GM23338 (cell line): ENCODE data around the gene IRF6. TPM values are rescaled to one million over a fixed set of nuclear protein-coding genes. Genes with fewer than 3 reads are reported as not detected.

Experiments
- ATAC-seq: fragments of 200-7000 bp; cut with Tn5 transposase; 3 replicates; pipeline ENCODE4 v1.9.1; 2020
- DNase-seq: peaks from one replicate; pipeline ENCODE4 v3.0.0-alpha.2; 2015; ENCODE audit warnings: low spot score
- H2AFZ ChIP-seq: fragments of 200-600 bp; sonication (generic); 2 replicates; pipeline ENCODE4 v1.8.0; 2016; ENCODE audit warnings: antibody characterized with exemption, mild to moderate bottlenecking, moderate library complexity
- H3F3A ChIP-seq: fragments of 200-600 bp; sonication (generic); replicated peaks from 2 replicates; pipeline ENCODE4 v1.8.0; 2017; ENCODE audit warnings: antibody characterized with exemption, mixed run types, low read depth
- H3K27ac ChIP-seq: fragments of 200-600 bp; sonication (generic); 2 replicates; pipeline ENCODE4 v1.6.1; 2016; ENCODE audit warnings: low read depth
- H3K27me3 ChIP-seq: fragments of 200-600 bp; sonication (generic); 2 replicates; pipeline ENCODE4 v1.8.0; 2016; ENCODE audit warnings: mild to moderate bottlenecking, mixed run types, moderate library complexity; ENCODE audit not compliant: insufficient read depth
- H3K36me3 ChIP-seq: fragments of 200-600 bp; sonication (generic); 2 replicates; pipeline ENCODE4 v1.8.0; 2016; ENCODE audit warnings: mild to moderate bottlenecking; ENCODE audit not compliant: insufficient read depth
- H3K4me1 ChIP-seq: fragments of 200-600 bp; sonication (generic); 2 replicates; pipeline ENCODE4 v1.8.0; 2016; ENCODE audit warnings: mild to moderate bottlenecking, moderate library complexity; ENCODE audit not compliant: insufficient read depth
- H3K4me2 ChIP-seq: fragments of 200-600 bp; sonication (generic); 2 replicates; pipeline ENCODE4 v1.7.1; 2017; ENCODE audit warnings: mixed run types
- H3K4me3 ChIP-seq: fragments of 200-600 bp; sonication (generic); 2 replicates; pipeline ENCODE4 v1.6.1; 2016; ENCODE audit warnings: mixed run types
- H3K79me2 ChIP-seq: fragments of 200-600 bp; sonication (generic); replicated peaks from 2 replicates; pipeline ENCODE4 v1.8.0; 2017; ENCODE audit warnings: mild to moderate bottlenecking; ENCODE audit not compliant: insufficient read depth
- H3K9me2 ChIP-seq: fragments of 200-600 bp; sonication (generic); 2 replicates; pipeline ENCODE4 v1.8.0; 2017; ENCODE audit not compliant: insufficient read depth
- H4K20me1 ChIP-seq: fragments of 200-600 bp; sonication (generic); replicated peaks from 2 replicates; pipeline ENCODE4 v1.8.0; 2017; ENCODE audit warnings: mild to moderate bottlenecking; ENCODE audit not compliant: insufficient read depth
- H3K27ac Mint-ChIP-seq: 2 replicates; pipeline ENCODE4 v1.8.0; 2020; ENCODE audit warnings: inconsistent platforms, mild to moderate bottlenecking, moderate library complexity, mixed read lengths
- H3K27me3 Mint-ChIP-seq: 3 replicates; pipeline ENCODE4 v1.8.0; 2022; ENCODE audit warnings: low read depth, mild to moderate bottlenecking, moderate library complexity, mixed read lengths, inconsistent platforms; ENCODE audit not compliant: insufficient read depth, poor library complexity
- H3K36me3 Mint-ChIP-seq: 3 replicates; pipeline ENCODE4 v1.8.0; 2021; ENCODE audit warnings: low read depth, mild to moderate bottlenecking, inconsistent platforms, moderate library complexity, mixed read lengths
- H3K4me1 Mint-ChIP-seq: 3 replicates; pipeline ENCODE4 v1.8.0; 2020; ENCODE audit warnings: mild to moderate bottlenecking, inconsistent platforms, mixed read lengths
- H3K4me3 Mint-ChIP-seq: 3 replicates; pipeline ENCODE4 v1.8.0; 2021; ENCODE audit warnings: moderate library complexity, mild to moderate bottlenecking, inconsistent platforms, mixed read lengths
- H3K9me3 Mint-ChIP-seq: 3 replicates; pipeline ENCODE4 v1.8.0; 2020; ENCODE audit warnings: moderate library complexity, mild to moderate bottlenecking, inconsistent platforms, mixed read lengths
- CREB1 ChIP-seq: fragments of 250-450 bp; sonication (Bioruptor Pico); IDR thresholded peaks from 2 replicates; pipeline ENCODE4 v1.5.0; 2020; ENCODE audit warnings: low read depth, mild to moderate bottlenecking, moderate library complexity
- CTCF ChIP-seq, 2 experiments: fragments of 200-600 bp in 1 of 2; sonication (generic) in 1 of 2; conservative IDR thresholded peaks; 2 replicates each; pipeline versions ENCODE4 v1.5.1 to v1.6.1; 2016 to 2017; ENCODE audit warnings: antibody characterized with exemption in 2 of 2, low read depth in 2 of 2, mild to moderate bottlenecking in 2 of 2, moderate library complexity in 1 of 2
- EZH2 ChIP-seq: fragments of 200-600 bp; sonication (generic); IDR thresholded peaks from one replicate; pipeline ENCODE4 v1.8.0; 2017; ENCODE audit warnings: antibody characterized with exemption, mild to moderate bottlenecking, low read depth; ENCODE audit not compliant: unreplicated experiment
- NANOG ChIP-seq: IDR thresholded peaks from 2 replicates; pipeline ENCODE4 v1.6.1; 2016; ENCODE audit warnings: antibody characterized with exemption, borderline replicate concordance
- POLR2AphosphoS5 ChIP-seq: IDR thresholded peaks from 2 replicates; pipeline ENCODE4 v1.6.1; 2016; ENCODE audit warnings: antibody characterized with exemption, low read depth
- ZNF331 ChIP-seq: fragments of 250-450 bp; sonication (Bioruptor Pico); IDR thresholded peaks from 2 replicates; pipeline ENCODE4 v1.5.0; 2020; ENCODE audit warnings: low read depth, mild to moderate bottlenecking, moderate library complexity
- ZNF462 ChIP-seq: fragments of 250-450 bp; sonication (Bioruptor Pico); IDR thresholded peaks from 2 replicates; pipeline ENCODE4 v1.5.0; 2020; ENCODE audit warnings: mild to moderate bottlenecking, moderate library complexity
- long read RNA-seq: library from polyadenylated mRNA; unstranded; transcript quantifications from one replicate; pipeline ENCODE4 v2.0.0, GENCODE V29; 2020; ENCODE audit not compliant: unreplicated experiment
- polyA plus RNA-seq: library from polyadenylated mRNA; unstranded; fragments of >200 nt; fragmentation: Nextera tagmentation; extraction: Ambion mirVana; gene quantifications from 2 replicates; pipeline ENCODE4 v1.2.1, GENCODE V29; 2016
- total RNA-seq: library from RNA; depleted of rRNA; stranded (reverse); fragments of >200 nt; shearing (Covaris generic); gene quantifications from 2 replicates; pipeline ENCODE4 v1.2.3, GENCODE V29; 2014; rRNA removed
- TF ChIP-seq, protein P1 (sequence below): IDR thresholded peaks from one replicate; pipeline ENCODE4 v1.6.1; 2018; ENCODE audit warnings: antibody characterized with exemption; ENCODE audit not compliant: unreplicated experiment
- TF ChIP-seq, protein P2 (sequence below): IDR thresholded peaks from 2 replicates; pipeline ENCODE4 v1.6.1; 2016; ENCODE audit warnings: antibody characterized with exemption

The IRF6 gene
- total RNA-seq: 9.3 and 11.7 TPM in 2 replicates
- polyA plus RNA-seq: 4.5 and 4.6 TPM in 2 replicates
- long read RNA-seq, full-length matches to known transcripts: 1 of 4 reads
- long read RNA-seq, partial matches to known transcripts: 1 of 4 reads
- long read RNA-seq, other reads (novel, unspliced or antisense): 2 of 4 reads

- H3K4me3 ChIP-seq: peak within 1 kb of the TSS; percentile 91
- H3K27ac Mint-ChIP-seq: peak within 1 kb of the TSS; percentile 98
- H4K20me1 ChIP-seq: no peaks in the 10 kb centered on the region; the same call in 1 of the 2 replicates
- peak within 1 kb of the TSS; percentile 93 for H3K27ac ChIP-seq
- no peaks in the 10 kb centered on the region for H3K36me3 ChIP-seq
- ATAC-seq (peak; percentile 95), DNase-seq (peak; percentile 98)
- no peaks in the 10 kb centered on the region for H3K9me2 ChIP-seq
- peaks cover 11% of the 10 kb centered on the region for H3K4me1 Mint-ChIP-seq
- H3K4me1 ChIP-seq: peaks cover 9% of the 10 kb centered on the region
- H3K27me3 ChIP-seq: no peaks in the 10 kb centered on the region
- H3K27me3 Mint-ChIP-seq: peaks cover 3% of the 10 kb centered on the region
- no peaks in the 10 kb centered on the region for H3K9me3 Mint-ChIP-seq
- peak within 1 kb of the TSS; percentile 97 for H3K4me3 Mint-ChIP-seq
- H3K4me2 ChIP-seq: peak within 1 kb of the TSS; percentile 95
- H2AFZ ChIP-seq: peak within 1 kb of the TSS; percentile 99
- no peaks in the 10 kb centered on the region for H3F3A ChIP-seq
- H3K36me3 Mint-ChIP-seq: no peaks in the 10 kb centered on the region
- H3K79me2 ChIP-seq: peaks cover 11% of the 10 kb centered on the region
- TF ChIP-seq NANOG (no peak), ZNF462 (CRISPR knock-in tag) (no peak), ZNF331 (CRISPR knock-in tag) (no peak), CTCF (conservative IDR thresholded peaks at IDR 0.05; ENCODE audit: low read depth in 2 of 2) (no peak), EZH2 (no peak), POLR2AphosphoS5 (peak; percentile 84), CREB1 (CRISPR knock-in tag) (peak; percentile 73)
- TF ChIP-seq, protein P1, sequence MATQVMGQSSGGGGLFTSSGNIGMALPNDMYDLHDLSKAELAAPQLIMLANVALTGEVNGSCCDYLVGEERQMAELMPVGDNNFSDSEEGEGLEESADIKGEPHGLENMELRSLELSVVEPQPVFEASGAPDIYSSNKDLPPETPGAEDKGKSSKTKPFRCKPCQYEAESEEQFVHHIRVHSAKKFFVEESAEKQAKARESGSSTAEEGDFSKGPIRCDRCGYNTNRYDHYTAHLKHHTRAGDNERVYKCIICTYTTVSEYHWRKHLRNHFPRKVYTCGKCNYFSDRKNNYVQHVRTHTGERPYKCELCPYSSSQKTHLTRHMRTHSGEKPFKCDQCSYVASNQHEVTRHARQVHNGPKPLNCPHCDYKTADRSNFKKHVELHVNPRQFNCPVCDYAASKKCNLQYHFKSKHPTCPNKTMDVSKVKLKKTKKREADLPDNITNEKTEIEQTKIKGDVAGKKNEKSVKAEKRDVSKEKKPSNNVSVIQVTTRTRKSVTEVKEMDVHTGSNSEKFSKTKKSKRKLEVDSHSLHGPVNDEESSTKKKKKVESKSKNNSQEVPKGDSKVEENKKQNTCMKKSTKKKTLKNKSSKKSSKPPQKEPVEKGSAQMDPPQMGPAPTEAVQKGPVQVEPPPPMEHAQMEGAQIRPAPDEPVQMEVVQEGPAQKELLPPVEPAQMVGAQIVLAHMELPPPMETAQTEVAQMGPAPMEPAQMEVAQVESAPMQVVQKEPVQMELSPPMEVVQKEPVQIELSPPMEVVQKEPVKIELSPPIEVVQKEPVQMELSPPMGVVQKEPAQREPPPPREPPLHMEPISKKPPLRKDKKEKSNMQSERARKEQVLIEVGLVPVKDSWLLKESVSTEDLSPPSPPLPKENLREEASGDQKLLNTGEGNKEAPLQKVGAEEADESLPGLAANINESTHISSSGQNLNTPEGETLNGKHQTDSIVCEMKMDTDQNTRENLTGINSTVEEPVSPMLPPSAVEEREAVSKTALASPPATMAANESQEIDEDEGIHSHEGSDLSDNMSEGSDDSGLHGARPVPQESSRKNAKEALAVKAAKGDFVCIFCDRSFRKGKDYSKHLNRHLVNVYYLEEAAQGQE: no peak
- TF ChIP-seq, protein P2, sequence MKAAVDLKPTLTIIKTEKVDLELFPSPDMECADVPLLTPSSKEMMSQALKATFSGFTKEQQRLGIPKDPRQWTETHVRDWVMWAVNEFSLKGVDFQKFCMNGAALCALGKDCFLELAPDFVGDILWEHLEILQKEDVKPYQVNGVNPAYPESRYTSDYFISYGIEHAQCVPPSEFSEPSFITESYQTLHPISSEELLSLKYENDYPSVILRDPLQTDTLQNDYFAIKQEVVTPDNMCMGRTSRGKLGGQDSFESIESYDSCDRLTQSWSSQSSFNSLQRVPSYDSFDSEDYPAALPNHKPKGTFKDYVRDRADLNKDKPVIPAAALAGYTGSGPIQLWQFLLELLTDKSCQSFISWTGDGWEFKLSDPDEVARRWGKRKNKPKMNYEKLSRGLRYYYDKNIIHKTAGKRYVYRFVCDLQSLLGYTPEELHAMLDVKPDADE: no peak
Measured at GRCh38 chr1:209805875-209806760, at the start of gene IRF6. IRF6 (minus strand) TSS chr1:209806142; CDS start chr1:209801413, 4,729 bp downstream.
